HuH-7 (cell line): ENCODE measurements around the gene ZNF418.
"Not testable (repeated sequence)": the region's sequence is repeated elsewhere in the genome, so short reads cannot be mapped to it uniquely, and the experiment has no call there.

Experiments
- DNase-seq: peaks from one replicate; pipeline ENCODE4 v3.0.0; 2011; ENCODE audit warnings: low spot score

The ZNF418 gene

DNA sequence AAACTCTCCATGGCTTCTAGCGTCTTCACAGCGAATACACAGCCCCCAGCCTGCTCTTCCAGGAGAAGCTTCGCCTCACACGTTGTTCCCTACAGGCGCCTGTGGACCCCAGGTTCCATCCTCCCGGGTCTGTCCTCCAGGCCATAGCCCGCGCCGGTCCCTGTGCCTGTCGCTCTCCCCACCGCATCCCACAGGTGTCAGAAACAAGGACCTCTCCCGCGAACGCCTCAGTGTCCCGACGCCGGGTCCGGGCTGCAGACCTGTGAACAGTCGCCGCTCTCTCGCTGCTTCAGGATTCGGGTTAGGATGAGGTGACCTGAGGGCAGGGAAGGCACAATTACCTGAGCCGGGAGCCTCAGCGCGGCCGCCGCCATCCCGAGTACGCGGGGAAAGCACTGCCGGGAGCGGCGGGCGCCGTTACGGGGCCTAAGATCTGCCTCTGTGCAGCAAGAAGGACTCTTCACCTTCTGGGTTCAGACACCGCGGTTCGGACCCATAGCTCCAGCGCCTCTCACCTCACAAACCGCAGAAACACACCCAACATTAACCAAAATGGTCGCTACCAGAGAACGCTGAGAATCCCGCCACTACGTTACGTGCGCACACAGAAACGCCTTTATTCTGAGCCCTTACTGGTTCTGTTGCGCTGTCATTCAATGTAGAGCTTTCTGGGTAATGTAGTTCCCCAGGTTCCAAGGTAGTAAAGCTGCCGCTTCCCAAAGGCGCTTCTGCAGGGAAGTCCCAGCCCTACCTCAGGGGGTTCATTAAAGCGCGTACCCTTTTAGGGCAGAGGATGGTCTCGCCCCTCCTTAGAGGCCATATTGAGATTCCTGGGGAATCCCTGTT lies at the start of gene ZNF418:
ZNF418 (minus strand) TSS at position 583 of the 846 bp plus-strand sequence. CDS start 1,580 bp downstream, outside the sequence.
- DNase-seq = no peak

DNA sequence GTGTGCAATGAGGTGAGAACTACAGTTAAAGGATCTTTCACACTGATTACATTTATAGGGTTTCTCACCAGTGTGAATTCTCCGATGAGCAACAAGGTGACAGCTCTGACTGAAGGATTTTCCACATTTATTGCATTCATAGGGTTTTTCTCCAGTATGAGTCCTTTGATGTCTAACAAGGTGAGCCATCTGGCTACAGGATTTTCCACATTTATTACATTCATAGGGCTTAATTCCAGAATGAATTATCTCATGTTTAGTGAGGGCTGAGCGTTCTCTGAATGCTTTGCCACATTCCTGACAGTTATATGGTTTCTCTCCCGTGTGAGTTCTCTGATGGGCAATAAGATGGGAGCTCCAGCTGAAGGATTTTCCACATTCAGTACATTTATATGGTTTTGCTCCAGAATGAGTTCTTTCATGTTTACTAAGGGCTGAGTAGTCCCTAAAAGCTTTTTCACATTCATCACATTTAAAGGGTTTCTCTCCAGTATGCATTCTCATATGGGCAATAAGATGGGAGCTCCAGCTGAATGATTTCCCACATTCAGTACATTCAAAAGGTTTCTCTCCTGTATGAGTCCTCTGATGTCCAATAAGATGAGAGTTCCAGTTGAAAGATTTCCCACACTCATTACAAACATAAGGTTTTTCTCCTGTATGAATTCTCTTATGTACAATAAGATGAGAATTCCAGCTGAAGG lies 43.5 kb upstream of the ZNF418 start:
- no peak for DNase-seq

- no peak for DNase-seq
Observed at GRCh38 chr19:57974434-57974833, 39.2 kb upstream of the ZNF418 start, which contains the start of gene C19orf18. TSS of gene C19orf18 (minus strand) at chr19:57974534. CDS start at chr19:57974432, 102 bp downstream.

DNA sequence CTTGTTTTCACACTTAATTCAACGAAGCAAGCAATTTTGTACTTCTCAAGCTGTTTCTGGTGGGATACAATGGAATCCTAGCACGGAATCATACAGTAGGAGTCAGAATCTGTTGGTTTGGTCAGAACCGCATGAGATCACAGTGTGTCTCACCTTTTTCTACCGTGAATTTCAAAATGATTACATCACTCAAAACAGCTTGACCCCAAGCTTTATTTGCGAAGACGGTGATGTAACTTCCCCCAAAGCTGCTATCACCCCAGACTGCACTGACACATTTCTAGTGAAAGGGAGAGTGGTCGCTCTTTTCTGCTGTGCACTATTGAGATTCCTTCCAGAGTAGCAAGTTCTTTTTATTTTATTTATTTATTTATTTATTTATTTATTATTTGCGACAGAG lies 29.6 kb upstream of the ZNF418 start:
- DNase-seq = no peak

DNA sequence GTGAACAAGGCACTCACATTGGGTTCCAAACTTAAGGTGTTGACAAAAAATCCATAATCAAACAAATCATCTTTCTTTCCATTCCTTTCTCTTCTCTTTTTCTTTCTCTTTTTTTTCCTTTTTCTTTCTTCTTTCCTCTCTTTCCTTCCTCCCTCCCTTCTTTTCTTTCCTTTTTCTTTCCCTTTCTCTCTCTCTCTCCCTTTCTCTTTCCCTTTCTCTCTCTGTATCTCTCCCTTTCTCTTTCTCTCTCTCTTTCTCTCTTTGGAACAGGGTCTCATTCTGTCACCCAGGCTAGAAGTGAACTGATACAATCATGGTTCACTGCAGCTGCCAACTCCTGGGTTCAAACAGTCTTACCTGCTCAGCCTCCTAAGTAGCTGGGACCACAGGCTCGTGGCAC lies 26.6 kb upstream of the ZNF418 start:
- no peak for DNase-seq

DNA sequence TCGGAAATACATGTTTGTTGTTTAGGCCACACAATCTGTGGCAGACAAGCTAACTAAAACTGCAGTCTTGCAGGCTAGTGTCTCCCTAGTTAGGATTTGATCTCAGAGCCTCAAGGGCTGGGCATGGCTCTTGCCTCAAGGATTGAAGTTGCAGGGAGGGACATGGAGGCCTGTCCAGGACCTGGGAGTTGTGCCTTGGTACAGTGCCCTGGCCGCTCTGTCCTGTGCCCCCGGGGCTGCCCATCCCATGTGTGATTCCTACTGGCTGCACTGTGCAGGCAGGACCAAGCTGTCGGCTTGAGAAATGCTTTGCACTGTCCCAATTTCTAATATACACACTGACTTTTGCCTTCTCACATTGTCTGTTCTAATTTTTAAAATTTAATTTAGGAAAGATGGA lies 19.8 kb upstream of the ZNF418 start:
- no peak for DNase-seq

GRCh38 chr19:57949702-57950101 lies 14.5 kb upstream of the ZNF418 start:
- no peak for DNase-seq

- DNase-seq = no peak
Observed at GRCh38 chr19:57949296-57949695, 14.1 kb upstream of the ZNF418 start.

DNA sequence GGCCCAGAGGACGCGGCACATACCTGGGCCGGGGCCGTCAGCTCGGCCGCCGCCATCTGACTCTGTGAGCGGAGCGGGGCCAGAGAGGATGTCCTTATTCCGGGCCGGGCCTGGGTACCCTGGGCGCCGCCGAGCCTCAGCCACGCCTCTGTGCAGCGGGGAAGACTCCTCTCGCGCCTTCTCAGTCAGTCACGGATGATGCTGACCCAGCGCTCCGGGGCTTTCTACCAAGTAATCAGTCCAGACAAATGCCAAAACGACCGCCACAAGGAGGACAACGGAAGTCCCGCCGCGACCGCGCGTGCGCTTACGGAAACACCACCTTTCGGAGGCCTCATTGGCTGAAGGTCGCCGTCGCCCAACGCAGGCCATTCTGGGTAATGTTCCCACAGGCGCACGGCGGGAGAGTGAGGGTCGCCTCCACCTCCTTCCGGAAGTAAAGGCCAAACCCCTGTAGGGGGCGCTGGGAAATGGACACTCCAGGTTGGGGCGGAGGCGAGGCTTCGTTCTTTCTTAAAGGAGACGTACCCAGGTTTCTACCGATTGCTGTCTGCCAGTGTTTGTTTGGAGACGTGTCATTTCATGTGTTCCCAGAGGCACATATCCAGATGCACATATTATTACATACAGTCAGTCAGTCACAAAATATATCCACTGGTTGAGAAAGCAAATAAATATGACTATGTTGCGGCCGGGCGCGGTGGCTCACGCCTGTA lies 12.4 kb upstream of the ZNF418 start, which contains the start of gene ZNF256:
ZNF256 (minus strand) TSS at position 288 of the 716 bp plus-strand sequence; CDS start at position 56, 232 bp downstream.
- DNase-seq = peak; percentile 92

GRCh38 chr19:57947088-57947418 lies 11.9 kb upstream of the ZNF418 start:
- DNase-seq = peak; percentile 11

DNA sequence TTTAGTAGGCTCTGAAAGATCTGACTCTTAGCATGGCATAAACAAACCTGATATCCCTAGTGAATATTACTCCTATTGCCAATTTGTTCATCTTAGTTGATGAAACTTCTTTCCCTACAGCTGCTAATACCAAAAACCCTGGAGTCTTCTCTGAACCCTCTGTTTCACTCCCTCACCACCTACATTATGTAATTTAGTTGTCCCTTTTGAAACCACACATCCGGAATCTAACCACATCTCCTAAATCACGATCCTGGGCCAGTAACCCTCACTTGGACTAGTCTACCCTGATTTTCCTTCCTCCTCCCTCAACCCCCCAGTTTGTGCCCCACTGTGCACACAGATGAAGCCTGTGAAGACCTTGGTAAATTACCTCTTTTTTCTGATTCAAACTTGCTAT lies 11.1 kb upstream of the ZNF418 start:
- no peak for DNase-seq

- no peak for DNase-seq
Observed at GRCh38 chr19:57941593-57941992, 6.4 kb upstream of the ZNF418 start.

GRCh38 chr19:57935731-57936130 lies 529 bp upstream of the ZNF418 start:
- no peak for DNase-seq

- no peak for DNase-seq
Observed at GRCh38 chr19:57927587-57927986, 7.6 kb downstream of the ZNF418 start.

DNA sequence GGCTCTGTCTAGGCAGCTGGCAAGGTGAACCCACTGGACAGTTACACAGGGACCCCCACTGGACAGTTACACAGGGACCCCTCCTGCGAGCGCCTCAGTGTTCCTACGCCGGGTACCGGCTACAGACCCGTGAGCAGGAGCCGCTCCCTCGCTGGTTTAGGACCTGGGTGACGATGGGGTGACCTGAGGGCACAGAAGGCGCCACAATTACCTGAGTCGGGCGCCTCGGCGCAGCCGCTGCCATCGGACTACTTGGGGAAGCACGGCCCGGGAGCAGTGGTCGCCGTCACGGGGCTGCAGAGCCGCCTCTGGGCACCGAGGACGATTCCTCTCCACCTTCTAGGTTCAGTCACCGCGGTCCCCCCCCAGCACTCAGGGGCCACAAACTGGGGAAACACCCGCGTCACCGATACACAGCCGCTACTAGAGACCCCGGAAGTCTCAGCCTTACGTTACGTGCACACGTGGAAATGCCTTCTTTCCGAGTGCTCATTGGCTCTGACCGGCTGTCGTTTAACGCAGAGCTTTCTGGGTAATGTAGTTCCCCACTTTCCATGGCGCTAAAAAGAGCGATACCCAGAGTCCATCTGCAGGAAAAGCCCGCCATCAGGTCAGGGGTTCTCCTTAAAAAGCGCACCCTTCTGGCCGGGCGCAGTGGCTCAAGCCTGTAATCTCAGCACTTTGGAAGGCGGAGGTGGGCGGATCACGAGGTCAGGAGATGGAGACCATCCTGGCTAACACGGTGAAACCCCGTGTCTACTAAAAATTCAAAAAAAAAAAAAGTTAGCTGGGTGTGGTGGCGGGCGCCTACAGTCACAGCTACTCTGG lies 18.8 kb downstream of the ZNF418 start, which contains the start of gene ZNF417:
ZNF417 (minus strand) TSS at position 425 of the 828 bp plus-strand sequence; CDS start at position 244, 181 bp downstream.
- DNase-seq = peak; percentile 92

DNA sequence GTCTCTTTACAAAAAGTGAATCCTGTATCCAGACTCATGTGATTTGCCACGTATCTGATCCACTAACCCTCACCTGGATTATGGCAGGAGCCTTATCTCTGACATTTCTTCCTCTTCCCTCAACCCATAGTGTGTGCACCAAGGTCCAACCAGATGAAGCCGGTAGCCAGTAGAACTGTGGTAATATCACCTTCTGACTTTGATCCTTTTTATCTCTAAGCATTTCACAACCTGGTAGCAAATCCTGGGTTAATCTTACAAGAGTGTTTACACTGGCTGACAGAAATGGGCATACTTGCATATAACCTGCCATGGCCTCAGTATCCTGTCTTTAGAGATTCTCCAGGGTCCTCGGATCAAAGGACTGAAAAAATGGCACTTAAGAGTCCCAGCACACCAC lies 20.7 kb downstream of the ZNF418 start:
- DNase-seq = no peak

DNA sequence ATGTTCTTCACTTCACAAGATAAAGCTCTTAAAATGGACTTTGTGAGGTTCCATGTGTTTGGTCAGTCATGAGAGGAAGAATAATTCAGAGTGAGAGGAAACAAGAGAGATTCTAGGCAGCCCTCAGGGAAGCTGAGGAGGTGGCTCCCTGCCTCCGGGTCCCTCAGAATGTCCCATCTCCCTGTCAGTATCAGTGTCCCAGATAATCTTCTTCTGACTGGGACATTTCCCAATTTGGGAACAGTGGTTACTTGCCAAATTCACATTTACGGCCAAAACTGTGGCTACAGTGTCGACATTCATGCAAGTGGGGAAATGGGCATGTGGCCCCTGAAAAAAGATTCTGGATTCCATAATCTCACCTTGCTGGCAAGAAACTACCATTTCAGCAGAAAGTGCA lies 27.8 kb downstream of the ZNF418 start:
- DNase-seq = no peak

DNA sequence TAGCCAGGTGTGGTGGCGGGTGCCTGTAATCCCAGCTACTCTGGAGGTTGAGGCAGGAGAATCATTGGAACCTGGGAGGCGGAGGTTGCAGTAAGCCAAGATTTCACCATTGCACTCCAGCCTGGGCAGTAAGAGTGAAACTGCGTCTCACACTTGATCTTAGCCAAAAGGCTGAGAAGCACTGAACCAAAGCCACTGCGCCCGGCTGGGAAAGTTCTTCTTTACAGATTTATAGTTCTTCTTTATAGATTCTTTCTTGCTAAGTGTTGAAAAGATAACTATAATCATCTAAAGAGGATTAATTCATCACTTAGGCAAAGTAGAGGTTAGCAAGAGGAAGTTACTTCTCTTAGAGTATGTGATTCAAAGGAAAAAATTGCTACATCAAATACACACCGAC lies 29.9 kb downstream of the ZNF418 start:
- DNase-seq = no peak

DNA sequence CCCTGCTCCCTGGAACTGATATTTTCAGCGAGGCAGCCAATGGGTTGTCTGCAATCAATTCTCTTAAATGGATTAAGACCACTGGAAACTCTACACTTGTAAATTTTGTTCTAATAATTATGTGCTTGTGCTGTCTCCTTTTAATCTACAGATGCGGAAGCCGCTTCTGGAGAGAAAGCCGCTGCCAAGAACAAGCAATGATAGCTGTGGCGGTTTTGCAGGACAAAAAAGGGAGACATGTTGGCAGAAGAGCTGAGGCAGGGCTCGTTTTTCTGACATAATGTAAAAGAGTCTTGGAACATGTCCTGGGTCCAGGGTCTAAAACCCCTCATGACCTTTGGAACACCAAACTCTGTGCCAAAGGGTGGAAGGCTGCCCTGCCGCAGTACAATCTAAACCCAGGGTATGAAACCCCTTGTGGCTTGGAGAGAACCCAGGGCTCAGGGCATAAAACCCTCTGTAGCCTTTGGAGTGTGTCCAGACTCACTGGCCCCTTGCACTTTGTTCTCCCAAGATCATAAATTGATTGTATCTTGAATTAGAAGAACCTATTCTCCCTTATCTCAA lies 31.5 kb downstream of the ZNF418 start:
- DNase-seq = no peak

DNA sequence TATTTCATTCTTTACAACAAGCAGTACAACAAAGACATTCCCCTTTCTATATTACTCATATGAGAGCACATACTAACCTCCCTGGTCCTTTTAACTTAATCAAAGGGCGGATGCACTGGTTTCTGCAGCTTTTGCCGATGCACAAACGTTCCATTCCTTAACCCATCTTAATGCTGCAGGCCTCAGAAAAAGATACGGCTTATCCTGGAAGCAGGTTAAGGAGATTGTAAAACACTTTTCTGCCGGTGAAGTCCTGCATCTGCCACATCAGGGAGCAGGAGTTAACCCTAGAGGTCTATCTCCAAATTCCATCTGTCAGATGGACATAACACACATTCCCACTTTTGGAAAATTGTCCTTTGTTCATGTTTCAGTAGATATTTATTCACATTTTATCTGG lies 34.9 kb downstream of the ZNF418 start:
- DNase-seq = no peak

DNA sequence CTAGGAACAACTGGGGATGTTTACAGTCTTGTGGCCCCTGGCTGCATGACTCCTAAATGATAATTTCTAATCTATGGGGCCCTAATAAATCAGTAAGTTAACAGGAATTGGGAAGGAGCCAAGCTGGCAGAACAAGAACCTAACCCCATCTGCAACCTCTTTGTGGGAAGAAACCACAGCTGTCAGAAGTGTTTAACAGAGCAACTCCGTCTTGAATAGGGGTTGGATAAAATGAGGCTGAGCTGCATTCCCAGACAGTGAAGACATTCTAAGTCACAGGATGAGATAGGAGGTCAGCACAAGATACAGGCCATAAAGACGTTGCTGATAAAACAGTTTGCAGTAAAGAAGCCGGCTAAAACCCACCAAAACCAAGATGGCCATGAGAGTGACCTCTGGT lies 44.5 kb downstream of the ZNF418 start:
- DNase-seq = not testable (repeated sequence)
